SK-N-MC (cell line): ENCODE data around the gene SNX8.

Experiments used
- DNase-seq: peaks from one replicate; pipeline ENCODE4 v3.0.0-alpha.2; 2011; ENCODE audit warnings: low read depth, low spot score
- H3K27ac ChIP-seq: fragments of 200-600 bp; sonication (generic); 2 replicates; pipeline ENCODE4 v1.5.1; 2016; ENCODE audit warnings: mixed run types
- H3K36me3 ChIP-seq: fragments of 200-600 bp; sonication (generic); 2 replicates; pipeline ENCODE4 v1.6.1; 2017; ENCODE audit warnings: antibody characterized with exemption, low read length, mixed read lengths; ENCODE audit not compliant: insufficient read depth
- H3K4me3 ChIP-seq: fragments of 200-600 bp; sonication (generic); 2 replicates; pipeline ENCODE4 v1.5.1; 2016
- H3K9ac ChIP-seq: fragments of 200-600 bp; sonication (generic); 2 replicates; pipeline ENCODE4 v1.8.0; 2017; ENCODE audit warnings: mixed run types, mixed read lengths; ENCODE audit not compliant: insufficient read length
- H3K9me3 ChIP-seq: fragments of 200-600 bp; sonication (generic); 2 replicates; pipeline ENCODE4 v1.6.1; 2017; ENCODE audit warnings: low read depth, mild to moderate bottlenecking, antibody characterized with exemption, low read length, moderate library complexity, mixed read lengths
- EZH2 ChIP-seq: fragments of 200-600 bp; sonication (generic); IDR thresholded peaks from one replicate; pipeline ENCODE4 v1.6.1; 2017; ENCODE audit warnings: antibody characterized with exemption
- FOXP2 ChIP-seq: optimal IDR thresholded peaks from 2 replicates; pipeline ENCODE3; 2011; ENCODE audit warnings: mild to moderate bottlenecking, moderate library complexity; ENCODE audit not compliant: insufficient read depth; ENCODE audit errors: extremely low read length, control extremely low read depth
- POLR2AphosphoS5 ChIP-seq: IDR thresholded peaks from 2 replicates; pipeline ENCODE4 v1.6.1; 2012; ENCODE audit warnings: mild to moderate bottlenecking, low read depth, low read length, borderline replicate concordance

SNX8 gene

GRCh38 chr7:2263176-2263575 is 51.1 kb downstream of the SNX8 start:
- no peaks in the 10 kb centered on the region for H3K36me3 ChIP-seq
- no peak overlapping the region for H3K9ac ChIP-seq
- DNase-seq: no peak
- H3K9me3 ChIP-seq: no peaks in the 10 kb centered on the region
- H3K27ac ChIP-seq: no peak overlapping the region
- TF ChIP-seq POLR2AphosphoS5: no peak
- TF ChIP-seq FOXP2: no peak
- TF ChIP-seq EZH2: no peak
- H3K4me3 ChIP-seq: no peak overlapping the region

GRCh38 chr7:2261611-2262010 is 52.6 kb downstream of the SNX8 start:
- Histone ChIP-seq H3K27ac (no peak overlapping the region), H3K36me3 (no peaks in the 10 kb centered on the region), H3K4me3 (no peak overlapping the region), H3K9me3 (no peaks in the 10 kb centered on the region), H3K9ac (no peak overlapping the region)
- TF ChIP-seq POLR2AphosphoS5 (no peak), EZH2 (no peak), FOXP2 (no peak)
- DNase-seq: no peak

DNA sequence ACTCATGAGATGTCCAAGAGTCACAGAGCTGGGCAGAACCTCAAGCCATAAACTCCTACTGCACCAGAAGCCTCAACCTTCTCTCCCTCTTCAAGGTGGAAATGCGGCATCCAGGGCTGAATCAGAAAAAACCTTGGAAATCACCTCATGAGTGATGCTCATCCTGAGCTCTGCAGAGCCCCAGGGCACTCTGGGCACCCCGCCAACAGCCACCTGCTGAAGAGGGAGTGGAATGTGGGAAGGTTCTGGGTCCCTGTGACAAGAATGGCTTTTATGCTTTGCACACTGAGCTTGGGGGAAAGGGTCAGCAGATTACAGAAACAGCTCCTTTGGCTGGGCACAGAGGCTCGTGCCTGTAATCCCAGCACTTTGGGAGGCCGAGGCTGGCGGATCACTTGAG is 53.4 kb downstream of the SNX8 start:
- Histone ChIP-seq H3K9ac (no peak overlapping the region), H3K36me3 (no peaks in the 10 kb centered on the region), H3K4me3 (no peak overlapping the region), H3K9me3 (no peaks in the 10 kb centered on the region), H3K27ac (no peak overlapping the region)
- TF ChIP-seq FOXP2 (no peak), EZH2 (no peak), POLR2AphosphoS5 (no peak)
- DNase-seq: no peak

DNA sequence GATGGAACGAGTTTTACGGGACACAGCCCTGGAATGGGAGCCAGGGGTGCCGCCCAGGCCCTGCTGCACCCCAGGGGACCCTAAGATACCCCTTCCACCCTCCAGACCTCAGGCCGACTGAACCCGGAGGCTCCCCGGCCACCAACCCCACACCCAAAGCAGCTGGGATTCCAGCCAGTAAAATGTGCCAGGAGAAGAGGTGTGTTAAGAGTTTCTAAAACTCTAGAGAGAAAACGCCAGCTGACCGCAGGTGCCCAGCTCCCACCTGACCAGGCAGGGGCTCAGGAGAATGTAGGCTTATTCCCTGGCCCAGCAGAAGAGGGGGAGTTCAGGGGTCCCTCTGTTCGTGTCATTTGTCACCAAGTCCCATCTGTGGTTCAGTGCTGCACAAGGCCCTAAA is 54.8 kb downstream of the SNX8 start:
- Histone ChIP-seq H3K9ac (no peak overlapping the region), H3K9me3 (no peaks in the 10 kb centered on the region), H3K36me3 (no peaks in the 10 kb centered on the region), H3K27ac (no peak overlapping the region), H3K4me3 (no peak overlapping the region)
- DNase-seq: no peak
- TF ChIP-seq POLR2AphosphoS5 (no peak), FOXP2 (no peak), EZH2 (no peak)

DNA sequence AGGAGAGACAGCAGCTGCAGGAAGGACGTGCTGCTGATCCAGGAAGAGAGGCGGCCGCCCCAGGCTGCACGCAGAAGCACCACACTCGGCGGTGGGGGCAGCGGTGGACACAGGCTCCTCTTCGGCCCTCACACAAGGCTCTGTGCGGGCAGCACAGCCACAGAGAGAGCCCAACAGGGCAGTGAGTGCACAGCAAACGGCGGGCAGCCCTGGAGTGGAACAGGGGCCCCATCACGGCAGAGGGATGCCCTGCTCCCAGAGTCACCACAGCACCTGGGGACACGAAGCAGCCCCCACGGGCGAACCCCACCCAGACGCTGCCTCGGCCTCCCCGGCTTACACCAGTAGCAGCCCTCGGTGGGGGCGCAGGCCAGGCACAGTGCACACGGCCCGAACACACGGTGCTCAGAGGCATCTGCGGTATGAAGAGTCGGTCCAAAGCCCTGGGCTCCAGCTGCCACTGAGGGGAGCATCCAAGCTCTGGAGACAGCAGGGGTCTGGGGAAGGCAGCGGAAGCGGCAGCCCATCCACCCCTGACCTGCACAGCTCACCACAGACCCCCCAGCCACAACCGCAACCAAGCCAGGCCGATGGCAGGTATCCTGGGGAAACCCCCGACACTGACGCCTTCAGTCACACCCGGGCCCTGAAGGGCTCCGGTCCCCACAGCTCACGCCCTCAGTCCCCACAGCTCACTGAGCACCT is 55.4 kb downstream of the SNX8 start:
- H3K9ac ChIP-seq: no peak overlapping the region
- H3K4me3 ChIP-seq: no peak overlapping the region
- TF ChIP-seq POLR2AphosphoS5 (no peak), FOXP2 (no peak), EZH2 (no peak)
- no peak overlapping the region for H3K27ac ChIP-seq
- DNase-seq: no peak
- no peaks in the 10 kb centered on the region for H3K36me3 ChIP-seq
- H3K9me3 ChIP-seq: no peaks in the 10 kb centered on the region

GRCh38 chr7:2257651-2258050 is 56.6 kb downstream of the SNX8 start:
- Histone ChIP-seq H3K27ac (no peak overlapping the region), H3K4me3 (no peak overlapping the region), H3K9ac (no peak overlapping the region), H3K36me3 (no peaks in the 10 kb centered on the region), H3K9me3 (no peaks in the 10 kb centered on the region)
- TF ChIP-seq EZH2 (no peak), POLR2AphosphoS5 (no peak), FOXP2 (no peak)
- no peak for DNase-seq

DNA sequence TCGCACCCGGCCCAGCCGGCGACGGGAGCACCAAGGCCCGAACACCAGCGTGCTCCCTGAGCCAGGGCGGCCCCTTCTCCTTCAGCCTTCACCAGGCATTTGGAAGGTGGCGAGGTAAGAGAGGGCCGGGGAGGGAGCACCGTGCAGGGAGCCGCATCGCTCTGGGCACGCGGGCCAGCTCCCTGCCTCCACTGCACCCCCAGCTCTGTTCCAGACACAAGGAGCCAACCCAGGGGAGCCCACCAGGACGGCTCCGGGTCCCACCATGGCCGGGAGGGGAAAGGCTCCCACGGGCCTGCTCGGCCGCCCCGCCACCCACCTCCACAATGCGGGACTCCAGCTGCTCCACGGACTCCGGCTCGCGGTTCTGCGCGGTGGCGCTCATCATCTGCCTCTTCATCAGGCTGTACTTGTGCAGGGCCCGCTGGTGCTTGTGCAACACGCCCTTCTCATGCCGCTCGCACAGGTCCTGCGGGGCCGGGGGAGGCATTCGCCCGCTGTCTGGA is 57.1 kb downstream of the SNX8 start:
- H3K9me3 ChIP-seq: no peaks in the 10 kb centered on the region
- no peak for DNase-seq
- H3K9ac ChIP-seq: no peak overlapping the region
- H3K27ac ChIP-seq: no peak overlapping the region
- H3K4me3 ChIP-seq: no peak overlapping the region
- TF ChIP-seq EZH2: no peak
- TF ChIP-seq FOXP2: no peak
- TF ChIP-seq POLR2AphosphoS5: no peak
- H3K36me3 ChIP-seq: no peaks in the 10 kb centered on the region

GRCh38 chr7:2256306-2257045 is 57.8 kb downstream of the SNX8 start:
- Histone ChIP-seq H3K9me3 (no peaks in the 10 kb centered on the region), H3K36me3 (peaks cover 1% of the 10 kb centered on the region; the same call in 1 of the 2 replicates), H3K9ac (no peak overlapping the region), H3K27ac (no peak overlapping the region), H3K4me3 (no peak overlapping the region)
- DNase-seq: no peak
- no peak for TF ChIP-seq EZH2
- no peak for TF ChIP-seq FOXP2
- no peak for TF ChIP-seq POLR2AphosphoS5
